ENCODE data around the gene KIF14. TPM values are rescaled to one million over a fixed set of nuclear protein-coding genes. Genes with fewer than 3 reads are reported as not detected.
"Not testable (repeated sequence)": the region's sequence is repeated elsewhere in the genome, so short reads cannot be mapped to it uniquely, and the experiment has no call there.

The KIF14 gene
- total and polyA plus RNA-seq, 11 donors: 0.04 to 2.0 (median 0.08) TPM; not detected in 2

DNA sequence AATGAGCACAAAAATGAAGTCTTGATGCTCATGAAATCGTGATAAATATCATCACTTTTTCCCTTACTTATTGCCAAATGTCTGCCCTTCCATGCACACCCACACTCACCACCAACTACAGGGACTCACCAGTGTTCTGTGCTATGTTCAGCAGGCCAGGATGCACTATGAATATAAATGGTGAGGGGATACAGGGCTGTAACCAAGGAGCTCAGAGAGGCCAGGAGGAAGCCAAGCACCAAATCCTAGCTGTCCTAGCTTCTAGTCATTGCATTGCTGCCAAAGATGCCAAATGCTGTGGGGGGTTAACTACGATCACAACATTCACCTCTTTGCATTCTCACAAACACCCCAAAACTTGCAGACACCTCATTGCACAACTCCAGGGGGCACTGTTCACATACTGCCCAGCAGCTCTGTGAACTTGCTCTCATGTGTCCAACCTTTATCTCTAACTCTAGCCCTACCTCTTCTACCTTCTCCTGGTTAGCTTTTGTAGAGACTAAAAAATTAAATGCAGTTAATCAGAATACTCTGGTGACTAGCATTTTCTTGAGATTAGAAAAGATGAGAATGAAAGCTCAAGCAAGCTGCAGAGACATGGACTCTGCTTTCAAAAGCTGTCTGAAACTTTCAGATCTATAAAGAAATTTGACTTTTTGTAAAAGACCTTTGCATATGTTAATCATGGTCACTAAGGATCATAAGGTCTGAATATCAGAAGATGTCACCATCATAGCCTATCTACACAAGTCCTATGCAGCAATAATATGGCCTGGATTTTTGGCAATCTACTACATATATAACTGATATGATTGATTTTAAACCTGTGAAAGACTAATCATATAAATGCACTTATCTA lies 13.9 kb upstream of the KIF14 start:
- no peaks in the 10 kb centered on the region for H3K9me3 ChIP-seq
- no peak for TF ChIP-seq POLR2A (IDR thresholded peaks at IDR 0.05)
- TF ChIP-seq, protein P1, sequence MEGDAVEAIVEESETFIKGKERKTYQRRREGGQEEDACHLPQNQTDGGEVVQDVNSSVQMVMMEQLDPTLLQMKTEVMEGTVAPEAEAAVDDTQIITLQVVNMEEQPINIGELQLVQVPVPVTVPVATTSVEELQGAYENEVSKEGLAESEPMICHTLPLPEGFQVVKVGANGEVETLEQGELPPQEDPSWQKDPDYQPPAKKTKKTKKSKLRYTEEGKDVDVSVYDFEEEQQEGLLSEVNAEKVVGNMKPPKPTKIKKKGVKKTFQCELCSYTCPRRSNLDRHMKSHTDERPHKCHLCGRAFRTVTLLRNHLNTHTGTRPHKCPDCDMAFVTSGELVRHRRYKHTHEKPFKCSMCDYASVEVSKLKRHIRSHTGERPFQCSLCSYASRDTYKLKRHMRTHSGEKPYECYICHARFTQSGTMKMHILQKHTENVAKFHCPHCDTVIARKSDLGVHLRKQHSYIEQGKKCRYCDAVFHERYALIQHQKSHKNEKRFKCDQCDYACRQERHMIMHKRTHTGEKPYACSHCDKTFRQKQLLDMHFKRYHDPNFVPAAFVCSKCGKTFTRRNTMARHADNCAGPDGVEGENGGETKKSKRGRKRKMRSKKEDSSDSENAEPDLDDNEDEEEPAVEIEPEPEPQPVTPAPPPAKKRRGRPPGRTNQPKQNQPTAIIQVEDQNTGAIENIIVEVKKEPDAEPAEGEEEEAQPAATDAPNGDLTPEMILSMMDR (IDR thresholded peaks at IDR 0.05): no peak
- no peak overlapping the region for H3K4me3 ChIP-seq
- H3K4me1 ChIP-seq: peaks cover 0 to under 1% (median 0%) of the 10 kb centered on the region in 12 donors
- no peaks in the 10 kb centered on the region for H3K27me3 ChIP-seq
- no peaks in the 10 kb centered on the region for H3K36me3 ChIP-seq
- no peak for ATAC-seq
- no peak overlapping the region for H3K27ac ChIP-seq
- no peak for DNase-seq
- 42 to 46% (median 45%) methylated on average over 2 of the region's 2 CpGs for WGBS, 4 donors
- intact Hi-C loops (cut with DNase I): no loop called here

GRCh38 chr1:200631375-200631774 lies 10.8 kb upstream of the KIF14 start:
- 88 to 93% (median 91%) methylated on average over 1 of the region's 1 CpG for WGBS, 4 donors
- DNase-seq (no peak), ATAC-seq (no peak)
- Histone ChIP-seq H3K27ac (no peak overlapping the region), H3K36me3 (no peaks in the 10 kb centered on the region), H3K27me3 (no peaks in the 10 kb centered on the region), H3K9me3 (no peaks in the 10 kb centered on the region), H3K4me1 (peaks cover 0 to 13% (median 0%) of the 10 kb centered on the region in 12 donors), H3K4me3 (no peak overlapping the region)
- intact Hi-C loops (cut with DNase I): no loop called here
- TF ChIP-seq, protein P1 (IDR thresholded peaks at IDR 0.05): no peak
- no peak for TF ChIP-seq POLR2A (IDR thresholded peaks at IDR 0.05)

DNA sequence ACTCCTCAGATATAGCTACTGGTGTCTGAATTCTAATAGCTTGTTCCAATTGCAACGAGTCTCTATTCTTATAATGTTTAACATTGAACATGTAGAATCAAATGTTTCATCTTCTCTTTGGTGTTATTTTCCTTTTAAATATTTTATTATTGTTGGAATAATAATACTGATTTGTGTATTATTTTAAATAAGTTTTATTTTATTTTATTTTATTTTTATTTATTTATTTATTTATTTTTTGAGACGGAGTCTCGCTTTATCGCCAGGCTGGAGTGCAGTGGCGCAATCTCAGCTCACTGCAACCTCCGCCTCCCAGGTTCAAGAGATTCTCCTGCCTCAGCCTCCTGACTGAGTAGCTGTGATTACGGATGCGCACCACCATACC lies 10.0 kb upstream of the KIF14 start:
- H3K9me3 ChIP-seq; H3K36me3 ChIP-seq; H3K27me3 ChIP-seq; intact Hi-C loops (cut with DNase I); DNase-seq; H3K4me3 ChIP-seq; H3K27ac ChIP-seq; ATAC-seq: not testable (repeated sequence)
- H3K4me1 ChIP-seq: peaks cover 0 to 13% (median 0%) of the 10 kb centered on the region in 12 donors
- WGBS, 4 donors: 85 to 99% (median 98%) methylated on average over 8 of the region's 8 CpGs

DNA sequence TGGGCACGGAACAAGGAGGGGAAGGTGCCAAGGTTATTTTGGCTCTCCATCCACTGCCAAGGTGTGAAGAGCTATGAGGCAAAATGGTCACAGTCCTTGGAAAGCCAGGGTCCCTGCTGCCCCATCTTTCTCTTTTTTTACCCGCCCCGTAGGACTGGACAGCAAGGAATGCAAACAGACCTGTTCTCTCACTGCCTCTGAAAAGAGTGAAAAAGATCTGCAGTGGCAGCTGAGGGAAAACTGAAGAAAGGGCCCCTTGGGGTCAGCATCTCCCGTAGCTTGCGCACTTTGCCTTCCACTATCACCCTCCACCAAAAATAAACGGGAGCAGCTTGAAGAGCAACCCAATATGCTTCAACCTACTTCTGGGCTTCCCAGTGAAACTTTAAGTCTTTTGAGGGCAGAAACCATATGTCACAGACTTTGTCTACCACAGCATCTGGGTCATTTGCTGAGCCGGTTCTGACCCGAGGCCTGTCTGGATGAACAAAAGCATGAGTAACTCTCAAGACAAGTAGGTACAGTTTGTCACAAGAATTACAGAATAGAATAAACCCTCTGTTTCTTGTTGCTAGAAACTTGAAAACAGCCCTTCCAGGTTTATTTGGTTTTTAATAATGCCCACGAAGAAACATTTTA lies 9.4 kb upstream of the KIF14 start:
- intact Hi-C loops (cut with DNase I): loop anchor here in 8 of 10 donors (5.0 to 10.0 kb wide), 5 partner anchors 32 to 415 kb away; partner anchors contain the start of gene KIF21B (in 1 of the 8)
- TF ChIP-seq, protein P1 (IDR thresholded peaks at IDR 0.05): no peak
- TF ChIP-seq POLR2A (IDR thresholded peaks at IDR 0.05): no peak
- no peaks in the 10 kb centered on the region for H3K9me3 ChIP-seq

More for the DNA sequence above, 9.4 kb upstream of the KIF14 start:
- 85 to 91% (median 87%) methylated on average over 9 of the region's 9 CpGs for WGBS, 4 donors
- no peak for DNase-seq
- Histone ChIP-seq H3K36me3 (no peaks in the 10 kb centered on the region), H3K4me1 (peaks cover 0 to 13% (median 0%) of the 10 kb centered on the region in 12 donors), H3K27me3 (no peaks in the 10 kb centered on the region), H3K27ac (no peak overlapping the region), H3K4me3 (no peak overlapping the region)
- no peak for ATAC-seq
